Measurements from ENCODE around the gene MYOM1.

Gene MYOM1

GRCh38 chr18:3183103-3183717 lies 36.6 kb downstream of the MYOM1 start:
- no peak for DNase-seq

DNA sequence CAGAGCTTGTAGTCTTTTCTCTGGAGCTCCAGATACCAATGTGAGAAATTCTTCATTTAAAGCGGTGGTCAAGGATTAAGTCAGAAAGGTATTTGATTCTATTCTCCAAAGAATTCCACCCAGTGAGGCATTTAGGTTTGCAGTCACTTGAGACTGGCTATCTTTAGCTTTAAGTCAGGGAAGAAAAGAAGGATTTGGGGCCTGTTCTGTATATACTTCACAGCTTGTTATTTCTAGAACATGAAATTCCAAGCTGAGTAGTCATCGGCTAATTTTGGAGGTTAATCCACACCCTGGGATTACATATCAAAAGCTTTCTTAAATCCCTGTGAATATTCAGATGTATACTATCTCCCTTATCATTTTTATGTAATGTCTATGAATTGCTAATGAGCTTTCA lies 39.4 kb downstream of the MYOM1 start:
- DNase-seq: no peak

GRCh38 chr18:3179430-3180089 lies 40.2 kb downstream of the MYOM1 start:
- no peak for DNase-seq

- no peak for DNase-seq
These were observed 41.7 kb downstream of the MYOM1 start for GRCh38 chr18:3177902-3178687.

- DNase-seq: no peak
These were observed 44.5 kb downstream of the MYOM1 start for GRCh38 chr18:3175195-3175758.

GRCh38 chr18:3172097-3172496 lies 47.7 kb downstream of the MYOM1 start:
- no peak for DNase-seq

- no peak for DNase-seq
These were observed 48.1 kb downstream of the MYOM1 start for GRCh38 chr18:3171631-3172030.

DNA sequence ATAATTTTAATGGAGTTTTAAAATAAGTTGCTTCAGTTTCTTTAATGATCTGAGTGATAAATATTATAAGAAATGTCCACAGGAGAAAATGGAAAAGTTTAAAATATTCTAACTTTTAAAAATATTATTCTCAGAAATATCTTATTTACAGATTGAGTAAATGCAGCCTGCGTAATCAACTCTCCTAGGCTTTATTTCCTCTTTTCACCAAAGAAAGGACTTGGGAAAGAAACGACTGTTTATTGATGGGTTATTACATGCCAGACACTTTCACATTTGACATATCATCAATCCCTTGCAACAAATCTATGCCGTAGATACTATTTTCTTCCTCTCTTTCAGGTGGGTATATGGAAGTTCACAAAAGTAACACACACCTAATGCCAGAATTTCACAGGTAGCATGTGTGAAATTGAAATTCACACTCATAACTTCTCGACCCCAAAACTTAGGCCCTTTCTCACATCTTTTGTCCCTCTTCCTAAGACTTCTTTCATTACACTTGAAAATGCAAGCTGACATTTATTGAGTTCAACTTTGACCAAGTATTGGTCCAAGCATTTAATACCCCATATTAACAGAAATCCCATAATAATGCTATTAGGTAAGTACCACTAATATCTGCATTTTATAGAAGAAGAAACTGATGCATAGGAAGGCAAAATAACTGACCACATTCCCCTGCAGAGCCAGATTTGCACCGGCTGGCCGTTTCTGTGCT lies 49.2 kb downstream of the MYOM1 start:
- no peak for DNase-seq

GRCh38 chr18:3164381-3164780 lies 55.4 kb downstream of the MYOM1 start:
- DNase-seq: no peak

DNA sequence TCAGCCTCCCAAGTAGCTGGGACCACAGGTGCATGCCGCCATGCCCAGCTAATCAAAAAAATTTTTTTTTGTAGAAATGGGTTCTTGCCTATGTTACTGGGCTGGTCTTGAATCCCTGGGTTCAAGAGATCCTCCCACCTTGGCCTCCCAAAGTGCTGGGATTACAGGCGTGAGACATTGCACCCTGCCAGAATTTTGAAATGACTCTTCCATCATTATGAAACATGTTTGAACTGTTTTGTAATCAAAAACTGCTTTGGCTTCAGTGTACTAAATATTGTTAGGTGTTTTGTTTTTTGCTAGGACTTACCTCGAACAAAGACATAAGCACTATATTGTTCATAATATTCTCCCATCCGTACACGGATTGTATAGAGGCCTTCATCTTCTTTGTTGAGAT lies 55.8 kb downstream of the MYOM1 start:
- DNase-seq: no peak

DNA sequence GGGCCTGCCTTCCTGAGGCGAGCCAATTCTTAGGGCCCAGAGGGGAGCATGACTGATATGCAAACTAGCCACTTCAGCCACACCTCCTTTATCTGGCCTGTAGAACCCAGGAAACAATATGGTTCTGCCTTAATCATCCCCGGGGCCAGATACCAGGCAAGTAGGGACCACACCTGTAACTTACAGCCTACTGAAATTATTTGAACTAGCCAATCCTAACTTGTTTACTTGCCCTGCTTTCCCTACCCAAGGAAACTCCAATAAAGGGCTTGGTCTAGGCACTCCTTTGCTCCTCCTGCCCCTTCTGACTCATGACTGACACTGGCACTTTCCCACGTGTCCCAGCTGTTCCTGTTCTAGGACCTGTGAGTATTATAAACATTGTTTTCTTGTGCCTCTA lies 57.6 kb downstream of the MYOM1 start:
- DNase-seq: no peak

DNA sequence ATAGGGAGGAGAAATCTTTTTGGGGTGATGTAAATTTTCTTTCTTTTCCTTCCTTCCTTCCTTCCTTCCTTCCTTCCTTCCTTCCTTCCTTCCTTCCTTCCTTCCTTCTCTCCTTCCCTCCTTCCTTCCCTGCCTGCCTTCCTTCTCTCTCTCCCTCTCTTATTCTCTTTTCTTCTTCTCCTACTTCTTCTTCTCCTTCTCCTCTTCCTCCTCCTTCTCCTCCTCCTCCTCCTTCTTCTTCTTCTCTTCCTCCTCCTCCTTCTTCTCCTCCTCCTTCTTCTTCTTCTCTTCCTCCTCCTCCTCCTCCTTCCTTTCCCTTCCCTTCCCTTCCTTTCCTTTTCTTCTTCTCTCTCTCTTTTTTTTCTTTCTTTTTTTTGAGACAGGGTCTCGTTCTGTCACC lies 59.9 kb downstream of the MYOM1 start:
- DNase-seq: no peak

GRCh38 chr18:3157606-3158005 lies 62.2 kb downstream of the MYOM1 start:
- no peak for DNase-seq

- DNase-seq: no peak
These were observed 62.7 kb downstream of the MYOM1 start for GRCh38 chr18:3157086-3157485.

DNA sequence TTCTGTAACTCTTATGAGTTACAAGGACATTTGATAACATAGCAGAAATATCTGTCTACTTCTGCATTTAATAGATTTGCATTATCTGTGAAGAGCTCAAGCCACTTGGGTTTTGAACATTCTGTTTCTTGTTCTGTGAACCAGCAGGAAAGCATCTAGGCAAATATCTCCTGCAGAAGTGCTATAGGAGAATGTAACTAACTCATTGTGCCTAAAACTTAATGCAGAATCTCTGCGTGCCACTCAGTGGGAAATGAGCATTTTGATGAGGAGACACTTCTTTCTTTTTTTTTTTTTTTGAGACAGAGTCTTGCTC lies 63.5 kb downstream of the MYOM1 start:
- no peak for DNase-seq

DNA sequence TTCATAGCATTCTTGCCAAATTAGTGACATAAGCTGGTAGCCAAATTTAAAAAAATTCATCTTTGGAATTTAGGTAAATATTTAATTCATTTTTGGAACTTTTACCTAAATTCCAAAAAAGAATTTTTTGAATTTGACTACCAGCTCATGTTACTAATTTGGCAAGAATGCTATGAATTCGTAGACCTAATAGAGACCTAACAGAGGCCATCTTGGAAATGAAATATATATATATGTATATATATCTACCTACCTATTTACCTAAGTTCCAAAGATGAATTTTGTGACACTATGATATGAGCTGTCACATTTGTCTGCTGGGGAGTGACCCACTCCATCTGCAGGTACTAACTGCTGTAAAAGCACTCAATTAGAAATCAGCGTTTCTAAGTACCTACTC lies 65.6 kb downstream of the MYOM1 start:
- DNase-seq: no peak

DNA sequence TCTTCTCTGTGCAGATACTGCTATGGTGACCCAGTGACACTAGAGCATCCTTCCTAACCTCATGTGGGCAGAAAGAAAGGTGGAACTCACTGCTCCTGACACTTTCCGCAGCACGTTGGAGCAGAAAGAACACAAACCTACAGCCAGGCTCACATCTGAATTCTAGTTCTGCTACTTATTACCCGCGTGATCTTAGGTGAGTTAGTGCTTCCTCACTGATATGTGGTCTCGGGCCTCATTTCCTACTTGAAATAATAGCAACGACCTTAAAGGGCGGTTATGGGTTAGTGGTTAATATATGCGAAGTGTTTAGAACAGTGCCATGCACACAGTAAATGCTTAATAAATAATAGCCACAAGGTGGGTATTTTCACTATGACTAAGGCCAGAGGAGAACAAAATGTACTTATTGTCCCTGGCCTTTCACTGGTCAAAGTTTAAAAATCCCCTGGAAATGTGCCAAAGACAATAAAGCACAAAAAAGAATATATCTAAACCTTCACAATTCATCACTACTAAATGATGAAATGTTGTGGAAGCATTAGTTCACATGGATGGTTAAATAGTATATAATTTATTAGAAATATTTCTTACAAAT lies 66.6 kb downstream of the MYOM1 start:
- no peak for DNase-seq

DNA sequence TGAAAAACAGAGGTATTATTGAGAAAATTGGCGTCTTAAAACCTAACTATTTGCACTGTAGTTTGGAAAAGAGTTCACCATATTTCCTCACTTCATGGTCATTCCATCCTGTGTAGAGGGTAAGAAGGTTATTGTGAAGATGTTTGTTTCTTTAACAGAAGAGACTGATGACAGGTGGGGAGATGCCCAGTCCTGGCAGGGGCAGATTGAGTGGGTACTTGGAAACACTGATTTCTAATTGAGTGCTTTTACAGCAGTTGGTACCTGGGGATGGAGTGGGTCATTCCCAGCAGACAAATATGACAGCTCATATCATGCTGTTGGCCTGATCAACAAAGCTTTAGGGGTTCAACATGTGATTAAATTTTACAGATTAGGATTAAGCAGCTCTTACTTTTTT lies 67.5 kb downstream of the MYOM1 start:
- DNase-seq: no peak

DNA sequence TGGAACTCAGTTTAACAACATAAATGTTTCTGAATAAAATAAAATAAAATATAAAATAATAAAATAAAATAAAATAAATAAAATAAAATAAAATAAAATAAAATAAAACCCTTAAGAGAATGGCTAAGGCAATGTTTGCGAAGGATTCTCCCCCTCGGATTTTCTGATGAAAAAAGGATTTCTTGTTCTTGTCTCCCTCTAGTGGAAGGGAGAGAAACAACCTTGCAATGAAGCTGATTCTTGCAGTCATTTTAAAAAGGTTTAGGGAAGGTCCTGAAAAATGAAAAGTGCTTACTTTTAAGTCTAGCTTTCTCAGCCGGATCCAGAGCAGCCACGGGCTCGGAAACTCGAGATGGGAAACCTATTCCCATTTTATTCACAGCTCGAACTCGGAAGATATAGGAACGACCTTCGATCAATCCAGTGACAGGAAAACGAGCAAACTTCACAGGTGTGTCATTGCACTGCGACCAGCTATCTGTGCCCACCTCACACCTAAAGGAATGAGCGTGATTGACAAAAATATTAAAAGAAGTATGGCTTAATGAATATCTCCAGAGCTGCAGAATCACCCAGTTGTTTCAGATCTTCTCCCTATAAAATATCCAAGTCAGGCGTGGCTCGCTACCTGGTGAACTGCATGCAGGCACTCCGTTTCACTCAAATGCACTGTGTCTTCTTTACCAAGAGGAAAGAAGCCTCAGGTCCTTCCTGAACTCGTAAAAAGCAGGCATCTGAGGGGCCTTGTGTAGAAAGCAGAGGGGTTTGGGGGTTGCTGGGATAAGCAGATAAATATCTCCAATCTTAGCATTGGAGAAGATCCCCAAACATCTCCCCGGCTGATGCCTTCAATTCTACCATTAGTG lies 68.1 kb downstream of the MYOM1 start:
- DNase-seq: no peak

- DNase-seq: no peak
These were observed 69.1 kb downstream of the MYOM1 start for GRCh38 chr18:3150688-3151087.

GRCh38 chr18:3150274-3150673 lies 69.5 kb downstream of the MYOM1 start:
- no peak for DNase-seq

GRCh38 chr18:3148930-3149535 lies 70.7 kb downstream of the MYOM1 start:
- no peak for DNase-seq
